GM23338 (cell line): ENCODE data around the gene MAIP1. TPM values are rescaled to one million over a fixed set of nuclear protein-coding genes. Genes with fewer than 3 reads are reported as not detected.

ENCODE experiments used
- ATAC-seq: fragments of 200-7000 bp; cut with Tn5 transposase; 3 replicates; pipeline ENCODE4 v1.9.1; 2020
- DNase-seq: peaks from one replicate; pipeline ENCODE4 v3.0.0-alpha.2; 2015; ENCODE audit warnings: low spot score
- H2AFZ ChIP-seq: fragments of 200-600 bp; sonication (generic); 2 replicates; pipeline ENCODE4 v1.8.0; 2016; ENCODE audit warnings: antibody characterized with exemption, mild to moderate bottlenecking, moderate library complexity
- H3F3A ChIP-seq: fragments of 200-600 bp; sonication (generic); replicated peaks from 2 replicates; pipeline ENCODE4 v1.8.0; 2017; ENCODE audit warnings: antibody characterized with exemption, mixed run types, low read depth
- H3K27ac ChIP-seq: fragments of 200-600 bp; sonication (generic); 2 replicates; pipeline ENCODE4 v1.6.1; 2016; ENCODE audit warnings: low read depth
- H3K27me3 ChIP-seq: fragments of 200-600 bp; sonication (generic); 2 replicates; pipeline ENCODE4 v1.8.0; 2016; ENCODE audit warnings: mild to moderate bottlenecking, mixed run types, moderate library complexity; ENCODE audit not compliant: insufficient read depth
- H3K36me3 ChIP-seq: fragments of 200-600 bp; sonication (generic); 2 replicates; pipeline ENCODE4 v1.8.0; 2016; ENCODE audit warnings: mild to moderate bottlenecking; ENCODE audit not compliant: insufficient read depth
- H3K4me1 ChIP-seq: fragments of 200-600 bp; sonication (generic); 2 replicates; pipeline ENCODE4 v1.8.0; 2016; ENCODE audit warnings: mild to moderate bottlenecking, moderate library complexity; ENCODE audit not compliant: insufficient read depth
- H3K4me2 ChIP-seq: fragments of 200-600 bp; sonication (generic); 2 replicates; pipeline ENCODE4 v1.7.1; 2017; ENCODE audit warnings: mixed run types
- H3K4me3 ChIP-seq: fragments of 200-600 bp; sonication (generic); 2 replicates; pipeline ENCODE4 v1.6.1; 2016; ENCODE audit warnings: mixed run types
- H3K79me2 ChIP-seq: fragments of 200-600 bp; sonication (generic); replicated peaks from 2 replicates; pipeline ENCODE4 v1.8.0; 2017; ENCODE audit warnings: mild to moderate bottlenecking; ENCODE audit not compliant: insufficient read depth
- H3K9me2 ChIP-seq: fragments of 200-600 bp; sonication (generic); 2 replicates; pipeline ENCODE4 v1.8.0; 2017; ENCODE audit not compliant: insufficient read depth
- H4K20me1 ChIP-seq: fragments of 200-600 bp; sonication (generic); replicated peaks from 2 replicates; pipeline ENCODE4 v1.8.0; 2017; ENCODE audit warnings: mild to moderate bottlenecking; ENCODE audit not compliant: insufficient read depth
- H3K27ac Mint-ChIP-seq: 2 replicates; pipeline ENCODE4 v1.8.0; 2020; ENCODE audit warnings: inconsistent platforms, mild to moderate bottlenecking, moderate library complexity, mixed read lengths
- H3K27me3 Mint-ChIP-seq: 3 replicates; pipeline ENCODE4 v1.8.0; 2022; ENCODE audit warnings: low read depth, mild to moderate bottlenecking, moderate library complexity, mixed read lengths, inconsistent platforms; ENCODE audit not compliant: insufficient read depth, poor library complexity
- H3K36me3 Mint-ChIP-seq: 3 replicates; pipeline ENCODE4 v1.8.0; 2021; ENCODE audit warnings: low read depth, mild to moderate bottlenecking, inconsistent platforms, moderate library complexity, mixed read lengths
- H3K4me1 Mint-ChIP-seq: 3 replicates; pipeline ENCODE4 v1.8.0; 2020; ENCODE audit warnings: mild to moderate bottlenecking, inconsistent platforms, mixed read lengths
- H3K4me3 Mint-ChIP-seq: 3 replicates; pipeline ENCODE4 v1.8.0; 2021; ENCODE audit warnings: moderate library complexity, mild to moderate bottlenecking, inconsistent platforms, mixed read lengths
- H3K9me3 Mint-ChIP-seq: 3 replicates; pipeline ENCODE4 v1.8.0; 2020; ENCODE audit warnings: moderate library complexity, mild to moderate bottlenecking, inconsistent platforms, mixed read lengths
- CREB1 ChIP-seq: fragments of 250-450 bp; sonication (Bioruptor Pico); IDR thresholded peaks from 2 replicates; pipeline ENCODE4 v1.5.0; 2020; ENCODE audit warnings: low read depth, mild to moderate bottlenecking, moderate library complexity
- EZH2 ChIP-seq: fragments of 200-600 bp; sonication (generic); IDR thresholded peaks from one replicate; pipeline ENCODE4 v1.8.0; 2017; ENCODE audit warnings: antibody characterized with exemption, mild to moderate bottlenecking, low read depth; ENCODE audit not compliant: unreplicated experiment
- JUNB ChIP-seq: IDR thresholded peaks from one replicate; pipeline ENCODE4 v1.6.1; 2016; ENCODE audit warnings: antibody characterized with exemption; ENCODE audit not compliant: unreplicated experiment
- POLR2AphosphoS5 ChIP-seq: IDR thresholded peaks from 2 replicates; pipeline ENCODE4 v1.6.1; 2016; ENCODE audit warnings: antibody characterized with exemption, low read depth
- STAT1 ChIP-seq: IDR thresholded peaks from one replicate; pipeline ENCODE4 v1.6.1; 2016; ENCODE audit warnings: antibody characterized with exemption; ENCODE audit not compliant: unreplicated experiment
- ZNF331 ChIP-seq: fragments of 250-450 bp; sonication (Bioruptor Pico); IDR thresholded peaks from 2 replicates; pipeline ENCODE4 v1.5.0; 2020; ENCODE audit warnings: low read depth, mild to moderate bottlenecking, moderate library complexity
- polyA plus RNA-seq: library from polyadenylated mRNA; unstranded; fragments of >200 nt; fragmentation: Nextera tagmentation; extraction: Ambion mirVana; gene quantifications from 2 replicates; pipeline ENCODE4 v1.2.1, GENCODE V29; 2016
- total RNA-seq: library from RNA; depleted of rRNA; stranded (reverse); fragments of >200 nt; shearing (Covaris generic); gene quantifications from 2 replicates; pipeline ENCODE4 v1.2.3, GENCODE V29; 2014
- TF ChIP-seq, protein P1 (sequence below): fragments of 250-450 bp; sonication (Bioruptor Pico); IDR thresholded peaks from 2 replicates; pipeline ENCODE4 v1.5.0; 2020; ENCODE audit warnings: mild to moderate bottlenecking, moderate library complexity

Gene MAIP1
- total and polyA plus RNA-seq, 2 experiments from 2014 or later, result 36.0 to 41.9 TPM

DNA sequence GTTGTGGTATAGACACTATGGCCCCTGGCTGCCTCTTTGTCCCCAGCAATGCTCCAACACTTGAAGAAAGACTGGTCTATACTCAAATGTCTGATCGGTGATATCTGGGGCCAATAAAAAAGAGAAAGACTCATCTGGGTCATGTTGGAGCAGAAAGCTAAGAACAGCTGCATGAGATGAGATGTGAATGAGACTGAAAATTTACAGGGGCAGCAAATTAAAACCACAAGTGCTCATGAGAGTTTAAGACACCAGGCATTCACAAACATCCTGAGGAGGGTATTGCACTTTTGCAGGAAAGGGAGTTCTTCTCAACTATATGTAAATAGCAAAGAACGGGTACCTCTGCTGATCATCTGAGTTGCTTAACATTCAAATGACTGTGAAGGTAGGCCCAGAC is 36.3 kb downstream of the MAIP1 start:
- H3K9me3 Mint-ChIP-seq, result no peaks in the 10 kb centered on the region
- H3K4me1 Mint-ChIP-seq, result no peaks in the 10 kb centered on the region; the same call in 2 of the 3 replicates
- H3K4me2 ChIP-seq, result no peak overlapping the region
- H3K27ac Mint-ChIP-seq, result no peak overlapping the region
- H3K36me3 Mint-ChIP-seq, result no peaks in the 10 kb centered on the region
- no peaks in the 10 kb centered on the region for H4K20me1 ChIP-seq
- H3K4me3 Mint-ChIP-seq, result no peak overlapping the region
- H2AFZ ChIP-seq, result no peak overlapping the region
- no peak overlapping the region for H3K4me3 ChIP-seq
- H3K27me3 Mint-ChIP-seq, result peaks cover 4% of the 10 kb centered on the region
- ATAC-seq (no peak), DNase-seq (no peak)
- no peaks in the 10 kb centered on the region for H3K27me3 ChIP-seq
- no peak for TF ChIP-seq CREB1 (CRISPR knock-in tag)
- TF ChIP-seq ZNF331 (CRISPR knock-in tag), result no peak
- TF ChIP-seq, protein P1, sequence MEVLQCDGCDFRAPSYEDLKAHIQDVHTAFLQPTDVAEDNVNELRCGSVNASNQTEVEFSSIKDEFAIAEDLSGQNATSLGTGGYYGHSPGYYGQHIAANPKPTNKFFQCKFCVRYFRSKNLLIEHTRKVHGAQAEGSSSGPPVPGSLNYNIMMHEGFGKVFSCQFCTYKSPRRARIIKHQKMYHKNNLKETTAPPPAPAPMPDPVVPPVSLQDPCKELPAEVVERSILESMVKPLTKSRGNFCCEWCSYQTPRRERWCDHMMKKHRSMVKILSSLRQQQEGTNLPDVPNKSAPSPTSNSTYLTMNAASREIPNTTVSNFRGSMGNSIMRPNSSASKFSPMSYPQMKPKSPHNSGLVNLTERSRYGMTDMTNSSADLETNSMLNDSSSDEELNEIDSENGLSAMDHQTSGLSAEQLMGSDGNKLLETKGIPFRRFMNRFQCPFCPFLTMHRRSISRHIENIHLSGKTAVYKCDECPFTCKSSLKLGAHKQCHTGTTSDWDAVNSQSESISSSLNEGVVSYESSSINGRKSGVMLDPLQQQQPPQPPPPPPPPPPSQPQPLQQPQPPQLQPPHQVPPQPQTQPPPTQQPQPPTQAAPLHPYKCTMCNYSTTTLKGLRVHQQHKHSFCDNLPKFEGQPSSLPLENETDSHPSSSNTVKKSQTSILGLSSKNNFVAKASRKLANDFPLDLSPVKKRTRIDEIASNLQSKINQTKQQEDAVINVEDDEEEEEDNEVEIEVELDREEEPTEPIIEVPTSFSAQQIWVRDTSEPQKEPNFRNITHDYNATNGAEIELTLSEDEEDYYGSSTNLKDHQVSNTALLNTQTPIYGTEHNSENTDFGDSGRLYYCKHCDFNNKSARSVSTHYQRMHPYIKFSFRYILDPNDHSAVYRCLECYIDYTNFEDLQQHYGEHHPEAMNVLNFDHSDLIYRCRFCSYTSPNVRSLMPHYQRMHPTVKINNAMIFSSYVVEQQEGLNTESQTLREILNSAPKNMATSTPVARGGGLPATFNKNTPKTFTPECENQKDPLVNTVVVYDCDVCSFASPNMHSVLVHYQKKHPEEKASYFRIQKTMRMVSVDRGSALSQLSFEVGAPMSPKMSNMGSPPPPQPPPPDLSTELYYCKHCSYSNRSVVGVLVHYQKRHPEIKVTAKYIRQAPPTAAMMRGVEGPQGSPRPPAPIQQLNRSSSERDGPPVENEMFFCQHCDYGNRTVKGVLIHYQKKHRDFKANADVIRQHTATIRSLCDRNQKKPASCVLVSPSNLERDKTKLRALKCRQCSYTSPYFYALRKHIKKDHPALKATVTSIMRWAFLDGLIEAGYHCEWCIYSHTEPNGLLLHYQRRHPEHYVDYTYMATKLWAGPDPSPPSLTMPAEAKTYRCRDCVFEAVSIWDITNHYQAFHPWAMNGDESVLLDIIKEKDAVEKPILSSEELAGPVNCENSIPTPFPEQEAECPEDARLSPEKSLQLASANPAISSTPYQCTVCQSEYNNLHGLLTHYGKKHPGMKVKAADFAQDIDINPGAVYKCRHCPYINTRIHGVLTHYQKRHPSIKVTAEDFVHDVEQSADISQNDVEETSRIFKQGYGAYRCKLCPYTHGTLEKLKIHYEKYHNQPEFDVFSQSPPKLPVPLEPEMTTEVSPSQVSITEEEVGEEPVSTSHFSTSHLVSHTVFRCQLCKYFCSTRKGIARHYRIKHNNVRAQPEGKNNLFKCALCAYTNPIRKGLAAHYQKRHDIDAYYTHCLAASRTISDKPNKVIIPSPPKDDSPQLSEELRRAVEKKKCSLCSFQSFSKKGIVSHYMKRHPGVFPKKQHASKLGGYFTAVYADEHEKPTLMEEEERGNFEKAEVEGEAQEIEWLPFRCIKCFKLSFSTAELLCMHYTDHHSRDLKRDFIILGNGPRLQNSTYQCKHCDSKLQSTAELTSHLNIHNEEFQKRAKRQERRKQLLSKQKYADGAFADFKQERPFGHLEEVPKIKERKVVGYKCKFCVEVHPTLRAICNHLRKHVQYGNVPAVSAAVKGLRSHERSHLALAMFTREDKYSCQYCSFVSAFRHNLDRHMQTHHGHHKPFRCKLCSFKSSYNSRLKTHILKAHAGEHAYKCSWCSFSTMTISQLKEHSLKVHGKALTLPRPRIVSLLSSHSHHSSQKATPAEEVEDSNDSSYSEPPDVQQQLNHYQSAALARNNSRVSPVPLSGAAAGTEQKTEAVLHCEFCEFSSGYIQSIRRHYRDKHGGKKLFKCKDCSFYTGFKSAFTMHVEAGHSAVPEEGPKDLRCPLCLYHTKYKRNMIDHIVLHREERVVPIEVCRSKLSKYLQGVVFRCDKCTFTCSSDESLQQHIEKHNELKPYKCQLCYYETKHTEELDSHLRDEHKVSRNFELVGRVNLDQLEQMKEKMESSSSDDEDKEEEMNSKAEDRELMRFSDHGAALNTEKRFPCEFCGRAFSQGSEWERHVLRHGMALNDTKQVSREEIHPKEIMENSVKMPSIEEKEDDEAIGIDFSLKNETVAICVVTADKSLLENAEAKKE, result no peak
- TF ChIP-seq STAT1, result no peak
- no peak for TF ChIP-seq POLR2AphosphoS5
- H3K9me2 ChIP-seq, result peaks cover 24% of the 10 kb centered on the region
- peaks cover 8% of the 10 kb centered on the region for H3K4me1 ChIP-seq
- H3K27ac ChIP-seq, result no peak overlapping the region
- no peaks in the 10 kb centered on the region for H3K36me3 ChIP-seq
- H3K79me2 ChIP-seq, result no peaks in the 10 kb centered on the region
- H3F3A ChIP-seq, result no peaks in the 10 kb centered on the region

- Histone ChIP-seq H2AFZ (no peak overlapping the region), H3K27me3 (no peaks in the 10 kb centered on the region), H3K4me3 (no peak overlapping the region), H4K20me1 (no peaks in the 10 kb centered on the region), H3K36me3 (no peaks in the 10 kb centered on the region), H3K27ac (no peak overlapping the region), H3K4me1 (peaks cover 7% of the 10 kb centered on the region), H3K4me2 (no peak overlapping the region), H3K79me2 (no peaks in the 10 kb centered on the region), H3F3A (no peaks in the 10 kb centered on the region), H3K9me2 (peaks cover 25% of the 10 kb centered on the region)
- DNase-seq, result no peak
- Mint-ChIP-seq H3K9me3 (no peaks in the 10 kb centered on the region), H3K27ac (no peak overlapping the region), H3K36me3 (no peaks in the 10 kb centered on the region; the same call in 2 of the 3 replicates), H3K4me1 (no peaks in the 10 kb centered on the region; the same call in 2 of the 3 replicates), H3K4me3 (no peak overlapping the region), H3K27me3 (peaks cover 4% of the 10 kb centered on the region)
- no peak for ATAC-seq
- TF ChIP-seq JUNB (no peak), ZNF331 (CRISPR knock-in tag) (no peak), EZH2 (no peak), CREB1 (CRISPR knock-in tag) (no peak)
- TF ChIP-seq, protein P1, result no peak
Observed at GRCh38 chr2:199992296-199992695, 36.9 kb downstream of the MAIP1 start.
